Jurkat, Clone E6-1 (cell line): ENCODE results near the gene PNPLA2.

Source experiments
- DNase-seq: peaks from one replicate; pipeline ENCODE4 v3.0.0-alpha.2; 2011; ENCODE audit warnings: low read depth, low spot score
- H3K4me3 ChIP-seq: 2 replicates; pipeline ENCODE4 v1.5.1; 2011; ENCODE audit warnings: mild to moderate bottlenecking, low read length, control low read depth, moderate library complexity

The PNPLA2 gene

GRCh38 chr11:810040-810567 lies 8.6 kb upstream of the PNPLA2 start:
- H3K4me3 ChIP-seq = peak overlapping the region; percentile 99
- DNase-seq = no peak

- peak overlapping the region; percentile 99 for H3K4me3 ChIP-seq
- no peak for DNase-seq
Measured at GRCh38 chr11:811446-812245, 7.1 kb upstream of the PNPLA2 start.

- no peak overlapping the region for H3K4me3 ChIP-seq
- DNase-seq = no peak
Measured at GRCh38 chr11:812390-812789, 6.3 kb upstream of the PNPLA2 start.

- no peak for DNase-seq
- no peak overlapping the region for H3K4me3 ChIP-seq
Measured at GRCh38 chr11:813072-813455, 5.7 kb upstream of the PNPLA2 start.

- no peak overlapping the region for H3K4me3 ChIP-seq
Measured at GRCh38 chr11:813456-814096, 5.1 kb upstream of the PNPLA2 start.

GRCh38 chr11:815675-816432 lies 2.9 kb upstream of the PNPLA2 start:
- no peak for DNase-seq
- H3K4me3 ChIP-seq = no peak overlapping the region

More at GRCh38 chr11:813456-814096, 5.1 kb upstream of the PNPLA2 start:
- DNase-seq = no peak

- DNase-seq = no peak
- H3K4me3 ChIP-seq = no peak overlapping the region
Measured at GRCh38 chr11:816433-816779, 2.3 kb upstream of the PNPLA2 start.

- H3K4me3 ChIP-seq = peak overlapping the region; percentile 66
- DNase-seq = peak; percentile 71
Measured at GRCh38 chr11:819129-819931, 616 bp downstream of the PNPLA2 start.

GRCh38 chr11:819943-820649 lies 1.4 kb downstream of the PNPLA2 start:
- H3K4me3 ChIP-seq = peak overlapping the region; percentile 66
- DNase-seq = peak; percentile 87

GRCh38 chr11:820655-821511 lies 2.2 kb downstream of the PNPLA2 start:
- DNase-seq = no peak
- H3K4me3 ChIP-seq = peak overlapping the region; percentile 66

GRCh38 chr11:821512-822371 lies 3.0 kb downstream of the PNPLA2 start:
- H3K4me3 ChIP-seq = no peak overlapping the region
- no peak for DNase-seq

- no peak for DNase-seq
Measured at GRCh38 chr11:823441-824291, 5.0 kb downstream of the PNPLA2 start.

GRCh38 chr11:824292-824880 lies 5.7 kb downstream of the PNPLA2 start:
- DNase-seq = no peak
- no peak overlapping the region for H3K4me3 ChIP-seq

More at GRCh38 chr11:823441-824291, 5.0 kb downstream of the PNPLA2 start:
- H3K4me3 ChIP-seq = no peak overlapping the region

GRCh38 chr11:824942-825341 lies 6.2 kb downstream of the PNPLA2 start:
- no peak overlapping the region for H3K4me3 ChIP-seq
- no peak for DNase-seq

- DNase-seq = no peak
- H3K4me3 ChIP-seq = no peak overlapping the region
Measured at GRCh38 chr11:825366-826226, 6.9 kb downstream of the PNPLA2 start.
